Stimulated activated CD4-positive, alpha-beta T cell treated with anti-CD3 and anti-CD28 coated beads, Interleukin-12 subunit alpha, Interleukin-12 subunit beta, amount 100 ng/mL, for 48 hours (primary cell): ENCODE results near the gene PNPLA1.
"Not testable (repeated sequence)": the region's sequence is repeated elsewhere in the genome, so short reads cannot be mapped to it uniquely, and the experiment has no call there.

Source experiments
- DNase-seq, 3 donors: peaks; one replicate each; pipeline ENCODE4 v3.0.0-alpha.2; 2020; ENCODE audit warnings: low read depth in 2 of 3, low spot score in 1 of 3

PNPLA1 gene

GRCh38 chr6:36334832-36335459, 65.1 kb downstream of the PNPLA1 start:
- no peak for DNase-seq

GRCh38 chr6:36335465-36336207, 65.8 kb downstream of the PNPLA1 start:
- no peak for DNase-seq

DNA sequence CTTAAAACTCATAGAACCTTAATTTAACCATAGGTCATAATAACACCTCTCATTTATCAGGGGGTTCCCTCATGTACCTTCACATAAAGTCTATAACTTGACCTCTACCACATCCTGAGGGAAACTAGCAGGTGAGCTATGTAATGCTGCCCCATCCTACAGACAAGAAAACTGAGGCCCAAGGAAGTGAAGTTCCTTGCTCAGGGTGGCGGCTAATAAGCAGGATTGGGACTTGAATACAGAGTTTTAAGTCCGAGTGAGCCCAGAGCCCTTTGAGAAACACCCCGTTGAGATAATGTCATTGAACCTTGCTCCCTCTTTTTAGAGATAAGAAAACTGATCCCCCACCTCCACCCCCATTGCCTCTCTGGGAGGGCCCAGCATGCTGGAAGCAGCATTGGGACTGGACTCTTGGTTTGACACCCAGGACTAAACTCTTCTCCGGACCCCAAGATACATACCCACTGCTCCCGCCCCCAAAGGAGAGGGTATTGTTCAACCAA, 66.4 kb downstream of the PNPLA1 start:
- DNase-seq: no peak

DNA sequence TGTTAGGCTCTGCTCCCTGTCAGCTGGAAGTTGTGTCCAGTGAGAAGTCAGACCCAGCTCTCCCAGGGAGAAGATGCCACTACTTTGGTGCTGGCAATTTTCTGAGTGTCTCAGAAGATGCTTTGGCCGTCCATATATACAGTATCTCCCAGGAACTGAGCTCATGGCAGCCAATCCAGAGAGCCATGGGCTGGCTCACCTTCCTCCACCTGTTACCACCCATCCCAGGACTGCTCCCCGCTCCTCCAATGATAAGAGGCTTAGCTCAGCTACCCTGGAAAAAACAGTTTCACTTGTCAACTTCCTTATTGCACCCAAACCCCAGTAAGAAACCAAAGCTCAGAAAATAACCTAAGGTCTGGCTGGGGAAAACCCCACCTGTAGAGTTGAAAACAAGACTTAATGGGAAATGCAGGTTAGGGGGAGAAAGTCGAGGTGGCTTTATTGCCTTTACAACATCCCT, 67.0 kb downstream of the PNPLA1 start, which contains the start of gene BNIP5:
Gene BNIP5 (minus strand): TSS at position 110 of the 463 bp plus-strand sequence. CDS start 6,198 bp downstream, outside the sequence.
- DNase-seq: no peak

GRCh38 chr6:36337814-36338213, 68.0 kb downstream of the PNPLA1 start:
- no peak for DNase-seq

DNA sequence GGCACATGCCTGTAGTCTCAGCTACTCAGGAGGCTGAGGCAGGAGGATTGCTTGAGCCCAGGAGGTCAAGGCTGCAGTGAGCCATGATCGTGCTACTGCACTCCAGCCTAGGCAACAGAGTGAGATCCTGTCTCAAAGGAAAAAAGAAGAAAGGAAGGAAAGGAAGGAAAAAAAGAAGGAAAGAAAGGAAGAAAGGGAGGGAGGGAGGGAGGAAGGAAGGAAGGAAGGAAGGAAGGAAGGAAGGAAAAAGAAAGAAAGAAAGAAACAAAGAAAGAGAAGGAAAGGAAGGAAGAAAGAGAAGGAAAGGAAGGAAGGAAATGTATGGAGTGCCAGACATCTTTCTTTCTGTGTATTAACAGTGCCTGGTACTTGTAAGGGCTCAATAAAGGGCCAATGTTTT, 68.4 kb downstream of the PNPLA1 start:
- DNase-seq: not testable (repeated sequence)

- DNase-seq: no peak
Measured at GRCh38 chr6:36339146-36339545, 69.3 kb downstream of the PNPLA1 start.

GRCh38 chr6:36340306-36340617, 70.4 kb downstream of the PNPLA1 start:
- DNase-seq: no peak

DNA sequence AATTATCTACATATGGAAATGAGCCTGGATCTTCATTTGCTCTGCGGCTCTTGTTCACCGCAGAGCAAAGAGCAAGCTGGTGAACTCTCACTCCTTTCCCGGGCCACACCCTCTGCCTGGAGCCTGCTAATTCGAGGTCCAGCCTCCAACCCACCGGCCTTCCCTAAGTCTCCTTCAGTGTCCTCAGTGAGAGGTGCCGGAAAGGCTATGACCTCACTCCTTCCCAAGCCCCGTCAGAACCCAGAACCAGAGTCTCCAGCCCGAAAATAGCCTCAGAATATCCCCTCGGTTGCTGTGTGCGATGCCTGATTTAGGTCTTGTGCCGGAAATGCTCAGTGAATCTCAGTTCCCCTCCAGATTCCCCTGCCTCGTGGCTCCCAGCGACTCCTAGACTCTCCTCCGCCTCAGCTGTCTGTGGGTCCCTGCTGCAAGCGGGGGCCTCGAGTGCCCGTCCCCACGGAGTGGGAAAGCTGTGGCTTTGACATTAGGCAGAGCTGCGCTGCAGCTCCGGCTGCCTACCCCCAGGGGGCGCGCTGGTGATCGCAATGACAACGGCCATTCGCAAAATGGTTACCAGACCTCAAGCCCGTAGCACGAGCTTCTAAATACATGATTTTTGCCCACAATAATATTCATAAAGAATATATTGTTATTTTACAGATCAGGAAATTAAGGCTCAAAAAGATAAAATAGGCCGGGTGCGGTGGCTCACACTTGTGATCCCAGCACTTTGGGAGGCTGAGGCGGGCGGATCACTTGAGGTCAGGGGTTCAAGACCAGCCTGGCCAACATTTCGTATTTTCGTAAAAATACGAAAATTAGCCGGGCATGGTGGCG, 71.0 kb downstream of the PNPLA1 start:
- DNase-seq: peak; percentile 49 to 77 (median 70)

- DNase-seq: no peak
Measured at GRCh38 chr6:36343109-36343680, 73.3 kb downstream of the PNPLA1 start.

GRCh38 chr6:36345681-36346466, 76.0 kb downstream of the PNPLA1 start:
- no peak for DNase-seq

- no peak for DNase-seq
Measured at GRCh38 chr6:36346486-36347273, 76.8 kb downstream of the PNPLA1 start.

DNA sequence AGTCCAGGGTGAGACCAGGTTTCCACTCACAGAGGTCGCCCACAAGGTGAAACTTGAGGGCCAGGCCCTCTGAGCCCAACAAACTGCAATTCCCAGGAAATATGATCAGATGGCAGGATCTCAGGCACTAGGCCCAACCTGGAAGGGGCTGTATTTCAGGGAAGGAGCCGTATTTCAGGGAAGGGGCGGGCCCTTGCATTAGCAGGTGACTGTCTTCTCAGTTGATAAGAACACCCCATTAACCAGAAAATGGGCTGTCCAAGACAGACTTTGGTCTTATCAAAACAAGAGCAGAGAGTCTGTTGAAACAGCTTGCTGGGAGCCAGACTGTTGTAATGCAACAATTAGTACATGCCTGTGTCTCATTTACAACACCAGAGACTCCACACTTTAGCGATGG, 77.8 kb downstream of the PNPLA1 start:
- DNase-seq: no peak

DNA sequence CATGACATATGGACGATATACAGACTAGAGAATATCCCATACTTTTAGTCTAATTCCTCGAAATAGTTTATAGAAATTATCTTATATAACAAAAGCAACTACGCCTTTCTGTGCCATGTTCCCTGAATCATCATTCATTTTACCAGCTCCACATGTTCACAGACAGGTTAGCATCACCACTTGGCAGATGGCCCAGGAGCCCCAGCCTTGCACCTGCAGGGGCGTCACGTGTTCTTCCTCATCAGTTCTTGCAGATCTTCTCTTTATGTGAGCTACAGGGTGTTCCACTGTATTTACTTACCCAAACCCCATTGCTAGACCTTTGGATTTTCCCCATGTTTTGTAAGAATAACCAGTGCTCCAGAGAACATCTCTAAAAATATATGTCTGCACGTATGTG, 79.4 kb downstream of the PNPLA1 start:
- DNase-seq: no peak

DNA sequence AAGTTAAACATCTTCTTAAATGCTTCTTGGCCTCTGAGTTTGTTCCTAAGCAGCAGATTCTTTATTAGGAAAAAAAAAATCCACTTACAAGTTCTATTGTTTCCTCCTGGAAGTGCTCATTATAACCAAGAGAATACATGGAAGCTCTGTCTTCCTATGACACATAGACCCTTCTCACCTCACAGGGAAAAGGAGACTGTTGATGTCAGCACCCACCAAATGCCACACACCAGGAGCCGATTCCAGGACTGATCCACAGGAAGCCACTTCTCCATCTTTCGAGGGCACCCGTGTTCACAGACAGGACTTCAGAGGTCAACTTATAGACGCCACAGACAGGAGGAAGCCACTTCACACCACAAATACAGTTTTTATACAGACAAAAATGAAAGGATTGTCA, 80.2 kb downstream of the PNPLA1 start:
- DNase-seq: no peak

- no peak for DNase-seq
Measured at GRCh38 chr6:36350681-36351571, 81.1 kb downstream of the PNPLA1 start.

DNA sequence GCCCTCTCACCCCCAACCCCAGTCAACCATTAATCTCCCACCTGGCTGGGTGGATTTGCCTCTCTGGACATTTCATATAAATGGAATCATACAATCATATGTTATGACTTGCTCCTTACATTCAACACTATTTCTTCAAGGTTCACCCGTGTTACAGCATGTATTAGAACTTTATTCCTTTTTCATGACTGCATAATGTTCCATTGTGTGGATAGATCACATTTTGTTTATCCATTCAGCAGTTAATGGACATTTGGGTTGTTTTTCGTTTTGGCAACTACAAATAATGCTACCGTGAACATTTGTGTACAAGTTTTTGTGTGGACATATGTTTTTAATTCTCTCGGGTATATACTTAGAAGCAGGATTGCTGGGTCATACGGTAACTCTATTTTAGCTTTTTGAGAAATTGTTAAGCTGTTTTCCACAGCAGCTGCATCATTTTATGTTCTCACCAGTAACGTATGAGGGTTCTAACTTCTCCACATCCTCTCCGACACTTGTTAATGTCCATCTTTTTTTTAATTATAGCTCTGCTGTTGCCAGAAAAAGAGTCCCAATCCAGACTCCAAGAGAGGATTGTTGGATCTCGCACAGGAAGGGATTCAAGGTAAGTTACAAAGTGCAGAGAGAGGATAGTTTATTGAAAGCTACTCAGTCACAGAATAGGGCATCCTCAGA, 82.8 kb downstream of the PNPLA1 start:
- no peak for DNase-seq

DNA sequence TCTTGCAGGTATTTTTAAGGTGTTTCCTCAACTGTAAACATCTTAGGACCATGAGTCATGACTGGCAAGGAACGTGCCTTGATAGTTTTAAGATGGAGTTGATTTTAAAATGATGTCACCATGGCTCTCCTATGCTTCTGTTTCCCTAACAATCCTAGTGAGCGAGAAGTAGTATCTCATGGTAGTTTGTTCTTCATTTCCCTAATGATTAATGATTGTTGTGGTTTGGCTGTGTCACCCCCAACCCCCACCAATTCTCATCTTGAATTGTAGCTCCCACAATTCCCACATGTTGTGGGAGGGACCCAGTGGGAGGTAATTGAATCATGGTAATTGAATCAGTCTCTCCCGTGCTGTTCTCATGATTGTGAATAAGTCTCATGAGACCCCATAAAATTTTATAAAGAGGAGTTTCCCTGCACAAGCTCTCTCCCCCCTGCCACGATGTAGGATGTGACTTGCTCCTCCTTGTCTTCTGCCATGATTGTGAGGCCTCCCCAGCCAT, 83.6 kb downstream of the PNPLA1 start:
- no peak for DNase-seq
